Measurements from ENCODE around the gene RELT.

RELT gene

DNA sequence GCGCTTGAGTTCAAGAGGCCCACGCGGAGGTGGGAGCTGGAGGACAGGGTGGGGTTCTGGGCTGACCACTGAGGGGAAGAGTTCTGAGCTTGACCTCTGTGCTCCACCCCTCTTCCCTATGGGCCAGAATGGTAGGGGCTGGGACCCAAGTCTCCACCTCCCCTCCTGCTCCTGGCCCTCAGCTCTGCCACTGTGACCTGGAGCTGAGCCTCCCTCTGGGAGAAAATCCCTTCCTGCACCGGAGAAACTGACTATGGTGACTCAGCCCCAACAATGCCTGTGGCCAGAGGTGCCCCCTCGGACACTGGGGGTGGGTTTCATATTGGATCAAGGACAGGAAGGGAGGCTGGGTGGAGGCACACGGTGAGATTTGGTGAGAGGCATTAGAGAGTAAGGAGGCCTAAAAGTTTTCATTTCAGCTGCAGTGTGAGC, 23.0 kb downstream of the RELT start:
- no peaks in the 10 kb centered on the region for H3K27me3 ChIP-seq (ENCODE audit: control insufficient read depth in 3 of 3, insufficient read depth in 3 of 3, low read depth in 1 of 3, low read length in 3 of 3)
- H3K23ac ChIP-seq (ENCODE audit: low read depth, low read length, poor library complexity) = no peak overlapping the region
- H2BK120ac ChIP-seq (ENCODE audit: low read depth, low read length) = no peak overlapping the region
- H3K9me3 ChIP-seq (replicated peaks in 1 of 2; ENCODE audit: control insufficient read depth in 2 of 2, insufficient read depth in 1 of 2, low read depth in 1 of 2, low read length in 2 of 2) = no peaks in the 10 kb centered on the region
- no peak overlapping the region for H2AK5ac ChIP-seq (ENCODE audit: low read depth, low read length)
- WGBS, 2 donors (ENCODE audit: extremely low coverage in 2 of 2, insufficient read length in 2 of 2, insufficient replicate concordance in 1 of 2) = no CpG with 5 or more reads among the region's 6 CpGs
- peaks cover 4% of the 10 kb centered on the region for H3K79me1 ChIP-seq (ENCODE audit: low read depth, low read length)
- no peak overlapping the region for H3K4me3 ChIP-seq (ENCODE audit: low read length in 2 of 2)
- no peak overlapping the region for H3K27ac ChIP-seq (replicated peaks; ENCODE audit: low read length)
- H2BK12ac ChIP-seq (ENCODE audit: low read length) = no peak overlapping the region
- no peak overlapping the region for H2BK5ac ChIP-seq (ENCODE audit: low read length)
- peaks cover 0 to 12% of the 10 kb centered on the region in 2 donors for H3K4me1 ChIP-seq (ENCODE audit: control insufficient read depth in 2 of 2, insufficient read depth in 1 of 2, low read depth in 1 of 2, low read length in 2 of 2)
- no peak overlapping the region for H2AFZ ChIP-seq (ENCODE audit: low read length)
- H3K14ac ChIP-seq (ENCODE audit: low read length) = no peak overlapping the region
- no peak for DNase-seq (ENCODE audit: low spot score)
- H3K4ac ChIP-seq (ENCODE audit: low read length) = no peak overlapping the region
- no peak overlapping the region for H4K91ac ChIP-seq (ENCODE audit: low read depth, low read length, poor library complexity)
- no peak overlapping the region for H4K8ac ChIP-seq (ENCODE audit: low read depth, low read length)
- no peak overlapping the region for H2BK15ac ChIP-seq (ENCODE audit: low read length)
- no peak overlapping the region for H3K4me2 ChIP-seq (ENCODE audit: insufficient read depth, low read length, poor library complexity, severe bottlenecking)
- no peak overlapping the region for H3K18ac ChIP-seq (ENCODE audit: low read length)
- peaks cover 8 to 53% of the 10 kb centered on the region in 2 donors for H3K36me3 ChIP-seq (replicated peaks in 1 of 2; ENCODE audit: control insufficient read depth in 2 of 2, insufficient read depth in 2 of 2, low read length in 2 of 2)
- H3K9ac ChIP-seq (ENCODE audit: low read depth, low read length, poor library complexity) = no peak overlapping the region

DNA sequence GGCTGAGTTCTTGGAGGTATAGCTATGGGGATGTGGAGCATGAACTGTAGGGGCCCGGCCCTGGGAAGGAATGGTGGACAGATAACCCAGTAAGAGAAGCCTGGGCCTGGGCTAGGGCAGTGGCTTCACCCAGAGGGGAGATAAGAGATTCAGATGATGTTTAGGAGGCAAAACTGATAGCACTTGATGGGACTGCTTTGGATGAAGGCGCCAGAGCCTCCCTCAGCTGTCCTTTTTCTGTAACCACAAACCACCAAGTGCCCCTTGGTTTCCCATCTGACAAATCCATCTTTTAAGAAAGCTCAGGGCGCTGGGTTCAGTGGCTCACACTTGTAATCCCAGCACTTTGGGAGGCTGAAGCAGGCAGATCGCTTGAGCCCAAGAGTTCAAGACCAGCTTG, 23.4 kb downstream of the RELT start:
- H3K9me3 ChIP-seq (replicated peaks in 1 of 2; ENCODE audit: control insufficient read depth in 2 of 2, insufficient read depth in 1 of 2, low read depth in 1 of 2, low read length in 2 of 2) = no peaks in the 10 kb centered on the region
- H3K4me3 ChIP-seq (ENCODE audit: low read length in 2 of 2) = no peak overlapping the region
- no peak overlapping the region for H2BK5ac ChIP-seq (ENCODE audit: low read length)
- WGBS, 2 donors (ENCODE audit: extremely low coverage in 2 of 2, insufficient read length in 2 of 2, insufficient replicate concordance in 1 of 2) = no CpG with 5 or more reads among the region's 4 CpGs
- no peak overlapping the region for H3K14ac ChIP-seq (ENCODE audit: low read length)
- H3K27me3 ChIP-seq (ENCODE audit: control insufficient read depth in 3 of 3, insufficient read depth in 3 of 3, low read depth in 1 of 3, low read length in 3 of 3) = no peaks in the 10 kb centered on the region
- H3K36me3 ChIP-seq (replicated peaks in 1 of 2; ENCODE audit: control insufficient read depth in 2 of 2, insufficient read depth in 2 of 2, low read length in 2 of 2) = peaks cover 6 to 53% of the 10 kb centered on the region in 2 donors
- no peak overlapping the region for H3K27ac ChIP-seq (replicated peaks; ENCODE audit: low read length)
- H2BK12ac ChIP-seq (ENCODE audit: low read length) = no peak overlapping the region
- no peak overlapping the region for H2AFZ ChIP-seq (ENCODE audit: low read length)
- H3K4ac ChIP-seq (ENCODE audit: low read length) = no peak overlapping the region
- no peak overlapping the region for H4K8ac ChIP-seq (ENCODE audit: low read depth, low read length)
- no peak for DNase-seq (ENCODE audit: low spot score)
- H3K79me1 ChIP-seq (ENCODE audit: low read depth, low read length) = peaks cover 2% of the 10 kb centered on the region
- no peak overlapping the region for H3K9ac ChIP-seq (ENCODE audit: low read depth, low read length, poor library complexity)
- no peak overlapping the region for H3K23ac ChIP-seq (ENCODE audit: low read depth, low read length, poor library complexity)
- no peak overlapping the region for H2BK15ac ChIP-seq (ENCODE audit: low read length)
- H2BK120ac ChIP-seq (ENCODE audit: low read depth, low read length) = no peak overlapping the region
- no peak overlapping the region for H3K18ac ChIP-seq (ENCODE audit: low read length)
- peaks cover 0 to 12% of the 10 kb centered on the region in 2 donors for H3K4me1 ChIP-seq (ENCODE audit: control insufficient read depth in 2 of 2, insufficient read depth in 1 of 2, low read depth in 1 of 2, low read length in 2 of 2)
- no peak overlapping the region for H3K4me2 ChIP-seq (ENCODE audit: insufficient read depth, low read length, poor library complexity, severe bottlenecking)
- no peak overlapping the region for H4K91ac ChIP-seq (ENCODE audit: low read depth, low read length, poor library complexity)
- no peak overlapping the region for H2AK5ac ChIP-seq (ENCODE audit: low read depth, low read length)

DNA sequence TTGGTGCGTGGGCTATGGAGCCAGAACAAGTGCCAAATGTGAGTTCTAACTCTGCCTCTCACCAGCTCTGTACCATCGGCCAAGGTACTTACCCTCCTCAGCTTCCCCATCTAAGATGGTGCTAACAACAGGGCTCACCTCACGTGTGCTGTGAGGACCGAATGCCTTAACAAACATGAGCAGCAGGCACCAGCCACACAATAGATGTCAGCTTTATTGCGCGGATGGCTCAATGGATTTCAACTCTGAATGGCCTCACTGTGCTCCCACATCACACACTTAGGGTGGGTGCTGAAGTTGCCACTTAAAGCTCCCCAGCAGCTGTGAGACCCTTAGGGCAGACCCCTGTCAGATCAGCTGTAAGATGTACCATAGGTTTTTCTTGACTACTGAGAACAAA, 24.1 kb downstream of the RELT start:
- no peak overlapping the region for H2BK12ac ChIP-seq (ENCODE audit: low read length)
- WGBS, 2 donors (ENCODE audit: extremely low coverage in 2 of 2, insufficient read length in 2 of 2, insufficient replicate concordance in 1 of 2) = no CpG with 5 or more reads among the region's 6 CpGs
- no peak overlapping the region for H4K8ac ChIP-seq (ENCODE audit: low read depth, low read length)
- no peak overlapping the region for H3K4me3 ChIP-seq (ENCODE audit: low read length in 2 of 2)
- H2BK5ac ChIP-seq (ENCODE audit: low read length) = no peak overlapping the region
- no peak for DNase-seq (ENCODE audit: low spot score)
- no peak overlapping the region for H3K18ac ChIP-seq (ENCODE audit: low read length)
- H3K23ac ChIP-seq (ENCODE audit: low read depth, low read length, poor library complexity) = no peak overlapping the region
- H2BK15ac ChIP-seq (ENCODE audit: low read length) = no peak overlapping the region
- peaks cover 5 to 53% of the 10 kb centered on the region in 2 donors for H3K36me3 ChIP-seq (replicated peaks in 1 of 2; ENCODE audit: control insufficient read depth in 2 of 2, insufficient read depth in 2 of 2, low read length in 2 of 2)
- no peaks in the 10 kb centered on the region for H3K27me3 ChIP-seq (ENCODE audit: control insufficient read depth in 3 of 3, insufficient read depth in 3 of 3, low read depth in 1 of 3, low read length in 3 of 3)
- H2BK120ac ChIP-seq (ENCODE audit: low read depth, low read length) = no peak overlapping the region
- H3K4ac ChIP-seq (ENCODE audit: low read length) = no peak overlapping the region
- no peak overlapping the region for H4K91ac ChIP-seq (ENCODE audit: low read depth, low read length, poor library complexity)
- H3K4me1 ChIP-seq (ENCODE audit: control insufficient read depth in 2 of 2, insufficient read depth in 1 of 2, low read depth in 1 of 2, low read length in 2 of 2) = peaks cover 0 to 12% of the 10 kb centered on the region in 2 donors
- no peak overlapping the region for H3K4me2 ChIP-seq (ENCODE audit: insufficient read depth, low read length, poor library complexity, severe bottlenecking)
- no peak overlapping the region for H2AK5ac ChIP-seq (ENCODE audit: low read depth, low read length)
- peak overlapping the region; percentile 2 for H3K27ac ChIP-seq (replicated peaks; ENCODE audit: low read length)
- no peak overlapping the region for H3K9ac ChIP-seq (ENCODE audit: low read depth, low read length, poor library complexity)
- no peak overlapping the region for H2AFZ ChIP-seq (ENCODE audit: low read length)
- H3K14ac ChIP-seq (ENCODE audit: low read length) = no peak overlapping the region
- H3K79me1 ChIP-seq (ENCODE audit: low read depth, low read length) = no peaks in the 10 kb centered on the region
- H3K9me3 ChIP-seq (replicated peaks in 1 of 2; ENCODE audit: control insufficient read depth in 2 of 2, insufficient read depth in 1 of 2, low read depth in 1 of 2, low read length in 2 of 2) = no peaks in the 10 kb centered on the region

DNA sequence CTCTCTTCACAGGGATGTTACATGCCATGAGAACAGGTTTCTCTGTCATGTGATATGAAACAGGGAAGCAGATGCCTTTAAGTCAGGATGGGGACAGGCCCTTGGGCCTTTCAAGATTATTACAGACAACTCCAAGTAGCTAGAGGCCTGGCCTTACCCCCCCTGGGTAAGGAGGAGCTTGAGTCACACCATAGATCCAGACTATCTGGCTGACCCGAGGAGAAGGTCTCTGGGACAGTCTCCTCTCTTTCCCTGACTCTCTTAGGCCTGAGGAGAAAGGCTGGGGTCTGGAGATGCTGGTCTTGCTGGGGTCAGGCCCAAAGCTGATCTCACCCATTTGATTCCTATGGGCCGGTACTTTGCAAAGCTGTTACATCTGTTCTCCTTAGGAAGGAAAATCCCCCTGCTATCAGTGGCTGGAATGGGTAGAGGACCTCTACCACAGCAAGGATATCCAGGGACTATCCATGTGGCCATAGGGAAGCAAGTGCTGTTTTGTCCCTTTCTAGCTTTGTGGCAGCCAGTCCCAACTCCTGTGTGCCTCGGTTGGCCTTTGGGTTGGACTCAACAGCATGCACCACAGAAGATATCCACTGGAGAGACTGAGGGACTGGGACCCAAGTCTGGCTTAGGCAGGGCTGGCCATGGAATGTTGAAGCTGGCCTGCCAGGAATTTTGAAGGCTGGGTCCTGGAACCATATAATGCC, 25.2 kb downstream of the RELT start:
- no peak overlapping the region for H4K91ac ChIP-seq (ENCODE audit: low read depth, low read length, poor library complexity)
- H2BK120ac ChIP-seq (ENCODE audit: low read depth, low read length) = no peak overlapping the region
- H3K79me1 ChIP-seq (ENCODE audit: low read depth, low read length) = no peaks in the 10 kb centered on the region
- H2AFZ ChIP-seq (ENCODE audit: low read length) = no peak overlapping the region
- peaks cover 10 to 53% of the 10 kb centered on the region in 2 donors for H3K36me3 ChIP-seq (replicated peaks in 1 of 2; ENCODE audit: control insufficient read depth in 2 of 2, insufficient read depth in 2 of 2, low read length in 2 of 2)
- no peak overlapping the region for H3K4me2 ChIP-seq (ENCODE audit: insufficient read depth, low read length, poor library complexity, severe bottlenecking)
- H3K4me1 ChIP-seq (ENCODE audit: control insufficient read depth in 2 of 2, insufficient read depth in 1 of 2, low read depth in 1 of 2, low read length in 2 of 2) = peaks cover 0 to 14% of the 10 kb centered on the region in 2 donors
- no peak overlapping the region for H3K27ac ChIP-seq (replicated peaks; ENCODE audit: low read length)
- no peak overlapping the region for H3K4me3 ChIP-seq (ENCODE audit: low read length in 2 of 2)
- no peak overlapping the region for H2BK15ac ChIP-seq (ENCODE audit: low read length)
- H3K18ac ChIP-seq (ENCODE audit: low read length) = peak overlapping the region; percentile 4
- no peak for DNase-seq (ENCODE audit: low spot score)
- H3K27me3 ChIP-seq (ENCODE audit: control insufficient read depth in 3 of 3, insufficient read depth in 3 of 3, low read depth in 1 of 3, low read length in 3 of 3) = no peaks in the 10 kb centered on the region
- no peak overlapping the region for H4K8ac ChIP-seq (ENCODE audit: low read depth, low read length)
- H2AK5ac ChIP-seq (ENCODE audit: low read depth, low read length) = no peak overlapping the region
- no peak overlapping the region for H2BK5ac ChIP-seq (ENCODE audit: low read length)
- no peak overlapping the region for H3K23ac ChIP-seq (ENCODE audit: low read depth, low read length, poor library complexity)
- WGBS, 2 donors (ENCODE audit: extremely low coverage in 2 of 2, insufficient read length in 2 of 2, insufficient replicate concordance in 1 of 2) = no CpG with 5 or more reads among the region's 3 CpGs
- no peak overlapping the region for H3K4ac ChIP-seq (ENCODE audit: low read length)
- H2BK12ac ChIP-seq (ENCODE audit: low read length) = no peak overlapping the region
- no peak overlapping the region for H3K9ac ChIP-seq (ENCODE audit: low read depth, low read length, poor library complexity)
- no peaks in the 10 kb centered on the region for H3K9me3 ChIP-seq (replicated peaks in 1 of 2; ENCODE audit: control insufficient read depth in 2 of 2, insufficient read depth in 1 of 2, low read depth in 1 of 2, low read length in 2 of 2)
- H3K14ac ChIP-seq (ENCODE audit: low read length) = no peak overlapping the region

All from neuronal stem cell (in vitro differentiated cells).